HL-60 (cell line): ENCODE measurements around the gene MAP1A.

Experiments
- DNase-seq, 2 experiments: peaks; one replicate each; pipeline ENCODE4 v3.0.0-alpha.2; 2010 to 2020; ENCODE audit warnings: low read depth in 1 of 2, low spot score in 1 of 2
- H3K27ac ChIP-seq: fragments of 250-450 bp; sonication (Bioruptor Pico); replicated peaks from 2 replicates; pipeline ENCODE4 v1.5.1; 2020; ENCODE audit warnings: mild to moderate bottlenecking, moderate library complexity
- H3K27me3 ChIP-seq: fragments of 250-450 bp; sonication (Bioruptor Pico); 2 replicates; pipeline ENCODE4 v1.5.1; 2021; ENCODE audit warnings: mild to moderate bottlenecking, moderate library complexity; ENCODE audit not compliant: insufficient read depth, poor library complexity, severe bottlenecking
- H3K4me3 ChIP-seq: replicated peaks from 2 replicates; pipeline ENCODE4 v1.5.1; 2011; ENCODE audit warnings: mild to moderate bottlenecking, control low read depth, low read length; ENCODE audit not compliant: insufficient read depth
- CTCF ChIP-seq: IDR thresholded peaks from one replicate; pipeline ENCODE4 v1.5.1; 2011; ENCODE audit warnings: low read length, control low read depth, inconsistent platforms; ENCODE audit not compliant: insufficient read depth
- GABPA ChIP-seq: IDR thresholded peaks from 2 replicates; pipeline ENCODE4 v1.6.1; 2012; ENCODE audit warnings: low read depth
- POLR2AphosphoS5 ChIP-seq: IDR thresholded peaks from 2 replicates; pipeline ENCODE4 v1.6.1; 2012; ENCODE audit warnings: low read depth
- REST ChIP-seq: IDR thresholded peaks from 2 replicates; pipeline ENCODE4 v1.6.1; 2012; ENCODE audit warnings: low read depth; ENCODE audit not compliant: insufficient replicate concordance
- SPI1 ChIP-seq: IDR thresholded peaks from 2 replicates; pipeline ENCODE4 v1.6.1; 2012; ENCODE audit warnings: low read depth, mild to moderate bottlenecking, borderline replicate concordance

Gene MAP1A

GRCh38 chr15:43508421-43508820 lies 9.0 kb upstream of the MAP1A start:
- DNase-seq = no peak
- no peak overlapping the region for H3K27ac ChIP-seq
- H3K4me3 ChIP-seq = no peak overlapping the region

GRCh38 chr15:43508991-43509659 lies 8.3 kb upstream of the MAP1A start:
- no peaks in the 10 kb centered on the region for H3K27me3 ChIP-seq
- no peak overlapping the region for H3K27ac ChIP-seq
- H3K4me3 ChIP-seq = no peak overlapping the region
- DNase-seq = no peak
- TF ChIP-seq SPI1 (no peak), REST (no peak), GABPA (no peak), POLR2AphosphoS5 (no peak), CTCF (no peak)

More at GRCh38 chr15:43508421-43508820, 9.0 kb upstream of the MAP1A start:
- TF ChIP-seq CTCF (no peak), SPI1 (no peak), POLR2AphosphoS5 (no peak), REST (no peak), GABPA (no peak)
- H3K27me3 ChIP-seq = no peaks in the 10 kb centered on the region

- Histone ChIP-seq H3K4me3 (no peak overlapping the region), H3K27me3 (no peaks in the 10 kb centered on the region), H3K27ac (no peak overlapping the region)
- DNase-seq = no peak
- no peak for TF ChIP-seq GABPA
- TF ChIP-seq REST = no peak
- TF ChIP-seq CTCF = no peak
- TF ChIP-seq SPI1 = no peak
- TF ChIP-seq POLR2AphosphoS5 = no peak
Observed at GRCh38 chr15:43509660-43510199, 7.7 kb upstream of the MAP1A start.
